Measurements from ENCODE around the gene PDZK1. TPM values are rescaled to one million over a fixed set of nuclear protein-coding genes. Genes with fewer than 3 reads are reported as not detected.

Gene PDZK1
- total RNA-seq, 1 donor from 2014 or later: 0.41 TPM

DNA sequence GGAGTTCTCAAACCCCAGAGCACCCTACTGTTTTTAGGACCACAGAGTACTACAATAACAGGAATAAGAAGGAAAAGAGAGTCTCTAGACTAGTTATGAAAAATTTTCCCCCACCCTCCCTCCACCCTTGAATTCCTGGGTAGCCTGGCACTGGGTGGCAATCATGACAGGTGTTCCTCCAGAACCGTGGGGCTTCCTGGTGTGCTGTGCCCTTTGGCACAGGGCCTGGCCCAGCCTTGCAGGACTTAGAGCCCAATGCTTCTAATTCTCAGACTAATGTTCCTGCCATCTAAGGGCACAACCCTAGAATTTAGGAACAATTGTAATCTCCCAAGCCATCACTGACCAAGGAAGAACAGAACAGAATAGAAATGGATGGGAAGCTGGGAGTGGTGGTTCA, 10.7 kb upstream of the PDZK1 start:
- Mint-ChIP-seq H3K4me1 (ENCODE audit: unreplicated experiment) (peaks cover 3% of the 10 kb centered on the region), H3K4me3 (ENCODE audit: unreplicated experiment) (no peak overlapping the region), H3K36me3 (ENCODE audit: low read depth, unreplicated experiment) (no peaks in the 10 kb centered on the region), H3K27me3 (ENCODE audit: unreplicated experiment) (no peaks in the 10 kb centered on the region), H3K9me3 (ENCODE audit: unreplicated experiment) (no peaks in the 10 kb centered on the region), H3K27ac (ENCODE audit: unreplicated experiment) (no peak overlapping the region)
- TF ChIP-seq, protein P1, sequence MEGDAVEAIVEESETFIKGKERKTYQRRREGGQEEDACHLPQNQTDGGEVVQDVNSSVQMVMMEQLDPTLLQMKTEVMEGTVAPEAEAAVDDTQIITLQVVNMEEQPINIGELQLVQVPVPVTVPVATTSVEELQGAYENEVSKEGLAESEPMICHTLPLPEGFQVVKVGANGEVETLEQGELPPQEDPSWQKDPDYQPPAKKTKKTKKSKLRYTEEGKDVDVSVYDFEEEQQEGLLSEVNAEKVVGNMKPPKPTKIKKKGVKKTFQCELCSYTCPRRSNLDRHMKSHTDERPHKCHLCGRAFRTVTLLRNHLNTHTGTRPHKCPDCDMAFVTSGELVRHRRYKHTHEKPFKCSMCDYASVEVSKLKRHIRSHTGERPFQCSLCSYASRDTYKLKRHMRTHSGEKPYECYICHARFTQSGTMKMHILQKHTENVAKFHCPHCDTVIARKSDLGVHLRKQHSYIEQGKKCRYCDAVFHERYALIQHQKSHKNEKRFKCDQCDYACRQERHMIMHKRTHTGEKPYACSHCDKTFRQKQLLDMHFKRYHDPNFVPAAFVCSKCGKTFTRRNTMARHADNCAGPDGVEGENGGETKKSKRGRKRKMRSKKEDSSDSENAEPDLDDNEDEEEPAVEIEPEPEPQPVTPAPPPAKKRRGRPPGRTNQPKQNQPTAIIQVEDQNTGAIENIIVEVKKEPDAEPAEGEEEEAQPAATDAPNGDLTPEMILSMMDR (IDR thresholded peaks at IDR 0.05; ENCODE audit: unreplicated experiment): no peak
- DNase-seq (ENCODE audit: low spot score): no peak

GRCh38 chr1:145716641-145717345, 9.6 kb upstream of the PDZK1 start:
- Mint-ChIP-seq H3K9me3 (ENCODE audit: unreplicated experiment) (no peaks in the 10 kb centered on the region), H3K4me1 (ENCODE audit: unreplicated experiment) (peaks cover 3% of the 10 kb centered on the region), H3K27ac (ENCODE audit: unreplicated experiment) (no peak overlapping the region), H3K36me3 (ENCODE audit: low read depth, unreplicated experiment) (no peaks in the 10 kb centered on the region), H3K4me3 (ENCODE audit: unreplicated experiment) (no peak overlapping the region), H3K27me3 (ENCODE audit: unreplicated experiment) (no peaks in the 10 kb centered on the region)
- TF ChIP-seq, protein P1 (IDR thresholded peaks at IDR 0.05; ENCODE audit: unreplicated experiment): no peak
- no peak for DNase-seq (ENCODE audit: low spot score)

DNA sequence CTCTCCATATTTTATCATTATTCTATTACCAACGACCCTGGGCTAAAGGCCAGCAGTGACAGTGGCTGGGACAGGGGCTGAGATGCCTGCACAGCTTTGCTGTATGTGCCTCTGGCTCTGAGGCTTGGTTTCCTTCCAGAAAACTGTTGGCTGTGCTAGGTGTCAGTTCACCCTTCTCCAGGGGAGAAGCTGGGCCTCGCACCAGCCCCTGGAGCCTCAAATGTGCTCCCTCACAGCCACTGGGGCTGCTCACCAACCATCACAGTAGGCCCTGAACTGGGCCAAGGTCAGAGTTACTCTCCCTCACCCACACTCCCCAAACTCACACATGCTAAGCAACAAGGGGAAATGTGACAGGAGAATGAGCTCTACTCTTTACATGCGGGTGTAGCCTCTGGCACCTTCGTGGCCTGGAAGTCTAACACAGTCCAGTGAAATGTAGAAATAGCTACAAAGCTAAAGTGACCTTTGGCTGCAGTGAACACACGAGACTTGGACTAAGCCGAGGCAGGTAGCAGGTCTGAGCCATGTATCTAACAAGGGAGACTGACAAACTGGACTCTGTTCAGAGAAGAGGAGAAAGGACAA, 7.5 kb upstream of the PDZK1 start:
- no peak for DNase-seq (ENCODE audit: low spot score)
- TF ChIP-seq, protein P1 (IDR thresholded peaks at IDR 0.05; ENCODE audit: unreplicated experiment): no peak
- no peak overlapping the region for H3K4me3 Mint-ChIP-seq (ENCODE audit: unreplicated experiment)
- H3K36me3 Mint-ChIP-seq (ENCODE audit: low read depth, unreplicated experiment): no peaks in the 10 kb centered on the region
- H3K9me3 Mint-ChIP-seq (ENCODE audit: unreplicated experiment): no peaks in the 10 kb centered on the region
- H3K27ac Mint-ChIP-seq (ENCODE audit: unreplicated experiment): no peak overlapping the region
- H3K4me1 Mint-ChIP-seq (ENCODE audit: unreplicated experiment): no peaks in the 10 kb centered on the region
- H3K27me3 Mint-ChIP-seq (ENCODE audit: unreplicated experiment): no peaks in the 10 kb centered on the region

DNA sequence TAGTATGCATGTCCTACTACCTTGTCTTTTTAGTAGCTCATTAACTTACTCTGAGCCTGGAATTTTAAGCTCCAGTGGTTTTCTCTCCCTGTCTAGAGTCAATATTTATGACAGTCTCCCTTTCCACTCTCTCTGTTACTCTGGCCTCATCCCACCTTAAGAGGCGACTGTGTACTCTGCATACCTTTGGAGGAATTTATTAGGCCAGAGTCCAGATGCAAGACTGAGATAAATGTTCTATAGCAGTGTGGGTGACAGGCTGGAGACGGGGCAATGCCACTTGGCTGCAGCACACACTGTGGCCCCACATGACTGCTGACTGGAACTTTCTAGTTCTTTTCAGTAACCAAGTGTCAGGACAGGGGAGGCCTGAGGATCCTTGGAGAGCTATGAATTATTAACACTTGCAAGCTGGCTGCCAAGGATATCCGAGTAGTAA, 4.1 kb upstream of the PDZK1 start:
- Mint-ChIP-seq H3K27ac (ENCODE audit: unreplicated experiment) (no peak overlapping the region), H3K36me3 (ENCODE audit: low read depth, unreplicated experiment) (no peaks in the 10 kb centered on the region), H3K27me3 (ENCODE audit: unreplicated experiment) (no peaks in the 10 kb centered on the region), H3K4me3 (ENCODE audit: unreplicated experiment) (no peak overlapping the region), H3K4me1 (ENCODE audit: unreplicated experiment) (no peaks in the 10 kb centered on the region), H3K9me3 (ENCODE audit: unreplicated experiment) (no peaks in the 10 kb centered on the region)
- no peak for DNase-seq (ENCODE audit: low spot score)
- TF ChIP-seq, protein P1 (IDR thresholded peaks at IDR 0.05; ENCODE audit: unreplicated experiment): no peak
